ENCODE measurements around the gene LUC7L2.

Gene LUC7L2

GRCh38 chr7:139340037-139340807, 19.5 kb upstream of the LUC7L2 start:
- Histone ChIP-seq H3K4me1 (no peaks in the 10 kb centered on the region), H3K4me3 (ENCODE audit: low read depth, low read length) (peak overlapping the region; percentile 98), H3K9me3 (no peaks in the 10 kb centered on the region), H3K36me3 (peaks cover 3% of the 10 kb centered on the region), H3K27me3 (no peaks in the 10 kb centered on the region)
- TF ChIP-seq CTCF (IDR thresholded peaks at IDR 0.05; ENCODE audit: low read depth, low read length) = peak; percentile 83
- peak; percentile 97 for DNase-seq

- peaks cover 3% of the 10 kb centered on the region for H3K36me3 ChIP-seq
- no peaks in the 10 kb centered on the region for H3K9me3 ChIP-seq
- H3K4me1 ChIP-seq = no peaks in the 10 kb centered on the region
- DNase-seq = no peak
- no peaks in the 10 kb centered on the region for H3K27me3 ChIP-seq
- TF ChIP-seq CTCF (IDR thresholded peaks at IDR 0.05; ENCODE audit: low read depth, low read length) = no peak
- peak overlapping the region; percentile 98 for H3K4me3 ChIP-seq (ENCODE audit: low read depth, low read length)
These were observed 19.0 kb upstream of the LUC7L2 start for GRCh38 chr7:139340808-139341057.

- H3K9me3 ChIP-seq = no peaks in the 10 kb centered on the region
- TF ChIP-seq CTCF (IDR thresholded peaks at IDR 0.05; ENCODE audit: low read depth, low read length) = peak; percentile 13
- peak within 1 kb of the TSS; percentile 98 for H3K4me3 ChIP-seq (ENCODE audit: low read depth, low read length)
- peaks cover 4% of the 10 kb centered on the region for H3K36me3 ChIP-seq
- H3K27me3 ChIP-seq = no peaks in the 10 kb centered on the region
- H3K4me1 ChIP-seq = no peaks in the 10 kb centered on the region
- peak; percentile 96 for DNase-seq
These were observed 18.5 kb upstream of the LUC7L2 start, which contains the start of gene FMC1 for GRCh38 chr7:139341058-139341775. FMC1 (plus strand) TSS chr7:139341337; CDS start chr7:139341385, 48 bp downstream.

GRCh38 chr7:139341776-139342226, 17.9 kb upstream of the LUC7L2 start:
- no peak for DNase-seq
- TF ChIP-seq CTCF (IDR thresholded peaks at IDR 0.05; ENCODE audit: low read depth, low read length) = no peak
- no peaks in the 10 kb centered on the region for H3K4me1 ChIP-seq

DNA sequence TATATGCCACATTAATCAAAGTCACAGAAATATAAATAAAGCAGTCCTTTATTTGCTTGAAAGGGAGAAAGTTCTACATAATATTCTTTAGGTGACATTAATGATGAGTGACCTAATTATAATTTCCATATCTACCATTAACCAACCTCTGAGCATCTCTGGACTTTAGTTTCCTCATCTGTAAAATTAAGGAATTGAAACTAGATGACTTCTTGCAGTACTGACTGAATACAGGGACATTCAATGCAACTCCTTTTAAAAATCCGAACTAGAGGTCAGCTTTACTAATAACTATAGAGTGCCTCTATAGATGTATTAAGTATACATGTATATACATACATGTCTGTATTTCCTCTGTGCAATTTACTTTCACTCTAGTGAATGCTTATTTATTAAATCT, 14.7 kb upstream of the LUC7L2 start:
- Histone ChIP-seq H3K27me3 (no peaks in the 10 kb centered on the region), H3K36me3 (peaks cover 14% of the 10 kb centered on the region), H3K9me3 (no peaks in the 10 kb centered on the region), H3K4me3 (ENCODE audit: low read depth, low read length) (no peak overlapping the region), H3K4me1 (no peaks in the 10 kb centered on the region)
- no peak for TF ChIP-seq CTCF (IDR thresholded peaks at IDR 0.05; ENCODE audit: low read depth, low read length)
- no peak for DNase-seq

More at GRCh38 chr7:139341776-139342226, 17.9 kb upstream of the LUC7L2 start:
- Histone ChIP-seq H3K9me3 (no peaks in the 10 kb centered on the region), H3K27me3 (no peaks in the 10 kb centered on the region), H3K36me3 (peaks cover 10% of the 10 kb centered on the region), H3K4me3 (ENCODE audit: low read depth, low read length) (peak overlapping the region; percentile 98)

GRCh38 chr7:139351027-139351426, 8.7 kb upstream of the LUC7L2 start:
- Histone ChIP-seq H3K4me3 (ENCODE audit: low read depth, low read length) (no peak overlapping the region), H3K4me1 (no peaks in the 10 kb centered on the region), H3K36me3 (peaks cover 15% of the 10 kb centered on the region), H3K9me3 (no peaks in the 10 kb centered on the region), H3K27me3 (no peaks in the 10 kb centered on the region)
- no peak for TF ChIP-seq CTCF (IDR thresholded peaks at IDR 0.05; ENCODE audit: low read depth, low read length)
- no peak for DNase-seq

Data from BE2C (cell line).